DND-41 (cell line): Measurements from ENCODE around the gene PRG2.

ENCODE experiments used
- EZH2 ChIP-seq: IDR thresholded peaks from 3 replicates; pipeline ENCODE4 v1.6.1; 2012; ENCODE audit warnings: borderline replicate concordance, low read depth, mild to moderate bottlenecking, moderate library complexity, low read length, inconsistent platforms; ENCODE audit not compliant: severe bottlenecking
- TF ChIP-seq, protein P1 (sequence below): IDR thresholded peaks from 2 replicates; pipeline ENCODE4 v1.5.1; 2012; ENCODE audit warnings: borderline replicate concordance, low read length, moderate library complexity, mild to moderate bottlenecking; ENCODE audit not compliant: poor library complexity, severe bottlenecking; ENCODE audit errors: extremely low read depth

DNA sequence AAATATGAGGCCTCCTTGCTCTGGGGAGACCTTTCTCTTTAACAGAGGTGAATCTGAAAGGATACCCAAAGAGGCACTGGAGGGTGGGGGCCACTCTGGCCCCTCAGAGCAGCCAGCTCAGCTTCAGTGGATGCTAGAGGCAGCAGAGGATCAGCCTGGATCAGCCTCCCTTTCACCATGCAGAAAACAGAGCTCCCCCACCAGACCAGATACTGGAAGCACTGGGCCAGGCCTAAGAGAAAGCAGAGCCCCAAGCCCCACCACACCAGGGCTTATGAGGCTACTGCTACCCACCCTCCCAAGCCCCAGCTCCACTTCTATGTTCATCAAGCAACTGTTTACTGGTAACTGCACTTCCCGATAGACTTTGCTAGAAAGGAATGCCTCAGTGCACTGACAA, 40.5 kb upstream of the PRG2 start:
- TF ChIP-seq, protein P1, sequence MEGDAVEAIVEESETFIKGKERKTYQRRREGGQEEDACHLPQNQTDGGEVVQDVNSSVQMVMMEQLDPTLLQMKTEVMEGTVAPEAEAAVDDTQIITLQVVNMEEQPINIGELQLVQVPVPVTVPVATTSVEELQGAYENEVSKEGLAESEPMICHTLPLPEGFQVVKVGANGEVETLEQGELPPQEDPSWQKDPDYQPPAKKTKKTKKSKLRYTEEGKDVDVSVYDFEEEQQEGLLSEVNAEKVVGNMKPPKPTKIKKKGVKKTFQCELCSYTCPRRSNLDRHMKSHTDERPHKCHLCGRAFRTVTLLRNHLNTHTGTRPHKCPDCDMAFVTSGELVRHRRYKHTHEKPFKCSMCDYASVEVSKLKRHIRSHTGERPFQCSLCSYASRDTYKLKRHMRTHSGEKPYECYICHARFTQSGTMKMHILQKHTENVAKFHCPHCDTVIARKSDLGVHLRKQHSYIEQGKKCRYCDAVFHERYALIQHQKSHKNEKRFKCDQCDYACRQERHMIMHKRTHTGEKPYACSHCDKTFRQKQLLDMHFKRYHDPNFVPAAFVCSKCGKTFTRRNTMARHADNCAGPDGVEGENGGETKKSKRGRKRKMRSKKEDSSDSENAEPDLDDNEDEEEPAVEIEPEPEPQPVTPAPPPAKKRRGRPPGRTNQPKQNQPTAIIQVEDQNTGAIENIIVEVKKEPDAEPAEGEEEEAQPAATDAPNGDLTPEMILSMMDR: no peak
- TF ChIP-seq EZH2: no peak
